Measurements from ENCODE around the gene RAB22A.

Gene RAB22A

GRCh38 chr20:58407966-58408557 is 98.5 kb downstream of the RAB22A start:
- TF ChIP-seq FOXP2 (optimal IDR thresholded peaks at IDR 0.05; ENCODE audit: borderline replicate concordance, extremely low read depth, extremely low read length, insufficient read depth) (no peak), TAF1 (IDR thresholded peaks at IDR 0.05; ENCODE audit: borderline replicate concordance, insufficient read depth, low read length) (no peak), REST (IDR thresholded peaks at IDR 0.05; ENCODE audit: insufficient read depth in 1 of 2, low read depth in 2 of 2, low read length in 2 of 2) (no peak), SIN3A (IDR thresholded peaks at IDR 0.05; ENCODE audit: borderline replicate concordance, insufficient read depth, low read length) (no peak), POLR2AphosphoS5 (IDR thresholded peaks at IDR 0.05; ENCODE audit: low read depth, low read length) (no peak)

DNA sequence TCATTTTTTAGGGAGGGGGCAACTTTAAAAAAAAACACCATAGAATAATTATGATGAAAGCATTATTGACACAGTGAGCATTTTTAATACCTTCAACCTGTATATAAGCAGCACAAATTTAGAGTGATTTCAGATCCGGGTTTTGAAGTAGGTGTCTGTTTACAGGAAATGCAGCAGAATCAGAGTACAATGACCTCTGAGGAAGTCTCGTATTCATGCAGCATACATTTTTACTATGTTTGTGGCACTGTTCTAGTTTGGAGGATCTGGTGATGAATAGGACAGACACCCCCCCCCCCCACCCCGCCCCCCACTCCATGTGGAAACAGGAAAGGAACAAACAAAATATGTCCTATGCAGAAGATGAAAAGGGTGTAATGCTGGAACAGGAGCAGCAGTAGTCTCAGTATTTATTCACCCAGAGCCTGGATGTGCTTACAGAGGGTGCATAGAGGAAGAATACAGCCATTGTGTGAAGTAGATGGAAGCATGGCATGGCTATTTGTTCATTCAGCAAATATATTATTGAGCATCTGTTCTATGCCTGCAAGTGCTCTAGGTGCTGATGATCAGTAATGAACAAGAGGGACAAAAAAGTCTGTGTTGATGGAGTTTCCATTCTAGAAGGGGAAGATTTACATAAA is 99.2 kb downstream of the RAB22A start:
- TF ChIP-seq FOXP2 (optimal IDR thresholded peaks at IDR 0.05; ENCODE audit: borderline replicate concordance, extremely low read depth, extremely low read length, insufficient read depth) (no peak), REST (IDR thresholded peaks at IDR 0.05; ENCODE audit: insufficient read depth in 1 of 2, low read depth in 2 of 2, low read length in 2 of 2) (no peak), POLR2AphosphoS5 (IDR thresholded peaks at IDR 0.05; ENCODE audit: low read depth, low read length) (no peak)

- TF ChIP-seq REST (IDR thresholded peaks at IDR 0.05; ENCODE audit: insufficient read depth in 1 of 2, low read depth in 2 of 2, low read length in 2 of 2), result no peak
- TF ChIP-seq TAF1 (IDR thresholded peaks at IDR 0.05; ENCODE audit: borderline replicate concordance, insufficient read depth, low read length), result no peak
- TF ChIP-seq SIN3A (IDR thresholded peaks at IDR 0.05; ENCODE audit: borderline replicate concordance, insufficient read depth, low read length), result no peak
- no peak for TF ChIP-seq FOXP2 (optimal IDR thresholded peaks at IDR 0.05; ENCODE audit: borderline replicate concordance, extremely low read depth, extremely low read length, insufficient read depth)
- TF ChIP-seq POLR2AphosphoS5 (IDR thresholded peaks at IDR 0.05; ENCODE audit: low read depth, low read length), result no peak
Measured at GRCh38 chr20:58416057-58416456, 106.5 kb downstream of the RAB22A start.

DNA sequence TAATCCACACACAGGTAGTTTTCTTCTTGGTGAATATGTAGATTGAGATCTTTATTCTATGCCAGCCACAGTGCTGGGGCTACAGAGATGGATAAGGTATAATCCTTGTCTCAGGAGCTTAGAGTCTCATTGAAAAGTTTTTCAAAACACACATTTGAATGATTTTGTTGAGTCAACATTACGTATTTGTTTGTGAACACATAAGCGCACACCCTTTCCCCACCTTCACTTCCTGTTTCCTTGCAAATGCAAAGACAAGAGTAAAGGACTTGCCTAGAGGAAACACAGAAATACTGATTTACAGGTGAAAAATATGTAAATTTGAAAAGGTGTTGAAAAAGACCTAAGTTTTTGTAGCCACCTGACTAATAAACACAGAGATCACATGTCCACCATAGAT is 107.3 kb downstream of the RAB22A start:
- TF ChIP-seq REST (IDR thresholded peaks at IDR 0.05; ENCODE audit: insufficient read depth in 1 of 2, low read depth in 2 of 2, low read length in 2 of 2) (no peak), TAF1 (IDR thresholded peaks at IDR 0.05; ENCODE audit: borderline replicate concordance, insufficient read depth, low read length) (no peak), FOXP2 (optimal IDR thresholded peaks at IDR 0.05; ENCODE audit: borderline replicate concordance, extremely low read depth, extremely low read length, insufficient read depth) (no peak), POLR2AphosphoS5 (IDR thresholded peaks at IDR 0.05; ENCODE audit: low read depth, low read length) (no peak), SIN3A (IDR thresholded peaks at IDR 0.05; ENCODE audit: borderline replicate concordance, insufficient read depth, low read length) (no peak)
